Activated naive CD8-positive, alpha-beta T cell treated with anti-CD3 and anti-CD28 coated beads for 36 hours (primary cell): ENCODE results near the gene CDCP1. TPM values are rescaled to one million over a fixed set of nuclear protein-coding genes. Genes with fewer than 3 reads are reported as not detected.
"Not testable (repeated sequence)": the region's sequence is repeated elsewhere in the genome, so short reads cannot be mapped to it uniquely, and the experiment has no call there.

ENCODE experiments used
- DNase-seq: peaks from one replicate; pipeline ENCODE4 v3.0.0; 2021
- H3K27ac Mint-ChIP-seq: one replicate; pipeline ENCODE4 v1.8.0; 2022; ENCODE audit warnings: mild to moderate bottlenecking, moderate library complexity, mixed read lengths
- H3K27me3 Mint-ChIP-seq: one replicate; pipeline ENCODE4 v1.8.0; 2022; ENCODE audit warnings: mild to moderate bottlenecking, mixed read lengths
- H3K36me3 Mint-ChIP-seq: one replicate; pipeline ENCODE4 v1.8.0; 2021; ENCODE audit warnings: mild to moderate bottlenecking, mixed read lengths
- H3K4me1 Mint-ChIP-seq: one replicate; pipeline ENCODE4 v1.8.0; 2021; ENCODE audit warnings: mixed read lengths
- H3K4me3 Mint-ChIP-seq: one replicate; pipeline ENCODE4 v1.8.0; 2022; ENCODE audit warnings: mild to moderate bottlenecking, moderate library complexity, mixed read lengths
- H3K9me3 Mint-ChIP-seq: one replicate; pipeline ENCODE4 v1.8.0; 2022; ENCODE audit warnings: mixed read lengths
- total RNA-seq, 2 experiments: library from RNA; stranded (reverse); gene quantifications; one replicate each; pipeline ENCODE4 v1.2.3, GENCODE V29; 2021

The CDCP1 gene
- total RNA-seq, 2 experiments from 2014 or later: 0.82 to 1.1 TPM

DNA sequence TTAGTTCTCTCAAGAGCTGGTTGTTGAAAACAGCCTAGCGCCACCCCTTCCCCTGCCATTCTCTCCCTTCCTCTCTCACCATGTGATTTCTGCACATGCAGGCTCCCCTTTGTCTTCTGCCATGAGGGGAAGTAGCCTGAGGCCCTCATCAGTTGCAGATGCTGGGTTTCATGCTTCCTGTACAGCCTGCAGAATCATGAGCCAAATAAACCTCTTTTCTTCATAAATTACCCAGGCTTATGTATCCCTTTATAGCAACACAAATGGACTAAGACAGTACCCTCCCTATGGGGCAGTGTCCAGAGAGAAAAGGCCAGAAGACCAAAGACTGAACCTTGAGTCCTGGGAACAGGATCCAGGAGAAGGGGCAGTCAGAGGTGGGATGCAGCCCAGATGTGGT lies 65.4 kb downstream of the CDCP1 start:
- H3K4me3 Mint-ChIP-seq: no peak overlapping the region
- H3K27ac Mint-ChIP-seq: no peak overlapping the region
- peaks cover 4% of the 10 kb centered on the region for H3K9me3 Mint-ChIP-seq
- no peaks in the 10 kb centered on the region for H3K36me3 Mint-ChIP-seq
- DNase-seq: no peak
- H3K27me3 Mint-ChIP-seq: peaks cover 4% of the 10 kb centered on the region
- H3K4me1 Mint-ChIP-seq: no peaks in the 10 kb centered on the region

DNA sequence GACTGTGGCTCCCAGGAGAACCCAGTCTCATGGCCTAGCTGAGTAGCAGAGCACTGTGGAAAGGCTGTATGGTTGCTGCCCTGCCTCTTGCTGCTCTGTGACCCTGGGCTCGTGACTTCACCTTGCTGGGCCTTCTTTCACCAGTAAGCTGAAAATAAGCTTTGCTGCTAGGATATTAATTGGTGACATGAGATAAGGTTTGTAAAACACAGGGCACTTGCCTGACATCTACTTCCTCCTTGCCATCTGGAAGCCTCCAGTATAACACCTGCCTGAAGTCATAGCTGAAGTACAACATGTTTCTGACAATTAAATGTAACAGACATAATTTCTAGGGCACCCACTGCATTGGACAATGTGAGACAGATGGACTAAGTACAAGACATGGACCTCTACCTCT lies 66.5 kb downstream of the CDCP1 start:
- Mint-ChIP-seq H3K4me1 (no peaks in the 10 kb centered on the region), H3K4me3 (no peak overlapping the region), H3K27me3 (peaks cover 5% of the 10 kb centered on the region), H3K9me3 (peaks cover 4% of the 10 kb centered on the region), H3K36me3 (no peaks in the 10 kb centered on the region), H3K27ac (no peak overlapping the region)
- no peak for DNase-seq

DNA sequence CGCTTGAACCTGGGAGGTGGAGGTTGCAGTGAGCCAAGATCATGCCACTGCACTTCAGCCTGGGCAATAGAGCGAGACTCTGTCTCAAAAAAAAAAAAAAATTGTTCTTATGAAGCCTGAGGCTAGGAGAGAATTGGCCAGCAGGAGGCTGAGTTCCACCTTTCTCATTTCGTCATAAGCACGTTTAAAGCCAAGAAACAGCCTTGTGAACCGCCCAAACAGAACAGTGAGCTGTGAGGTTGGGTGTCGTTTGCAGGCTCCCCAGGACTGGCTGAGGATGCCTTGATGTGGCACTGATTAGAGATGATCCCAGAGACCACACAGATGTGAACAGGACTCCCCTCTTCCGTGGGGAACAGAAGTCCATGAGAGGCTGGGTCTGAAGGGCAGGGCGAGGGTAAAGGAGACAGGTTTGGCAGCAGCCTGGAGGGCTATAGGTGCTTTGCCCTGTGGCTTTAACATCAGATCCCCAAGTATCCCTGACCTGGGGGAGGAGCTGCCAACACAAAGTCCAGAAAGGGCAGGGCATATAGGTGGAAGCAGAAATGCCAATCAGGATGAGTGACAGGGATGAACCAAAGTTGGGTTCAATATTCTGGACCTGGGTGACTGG lies 67.2 kb downstream of the CDCP1 start:
- Mint-ChIP-seq H3K27ac (no peak overlapping the region), H3K4me3 (no peak overlapping the region), H3K9me3 (peaks cover 4% of the 10 kb centered on the region), H3K4me1 (no peaks in the 10 kb centered on the region), H3K36me3 (no peaks in the 10 kb centered on the region), H3K27me3 (peaks cover 12% of the 10 kb centered on the region)
- no peak for DNase-seq

DNA sequence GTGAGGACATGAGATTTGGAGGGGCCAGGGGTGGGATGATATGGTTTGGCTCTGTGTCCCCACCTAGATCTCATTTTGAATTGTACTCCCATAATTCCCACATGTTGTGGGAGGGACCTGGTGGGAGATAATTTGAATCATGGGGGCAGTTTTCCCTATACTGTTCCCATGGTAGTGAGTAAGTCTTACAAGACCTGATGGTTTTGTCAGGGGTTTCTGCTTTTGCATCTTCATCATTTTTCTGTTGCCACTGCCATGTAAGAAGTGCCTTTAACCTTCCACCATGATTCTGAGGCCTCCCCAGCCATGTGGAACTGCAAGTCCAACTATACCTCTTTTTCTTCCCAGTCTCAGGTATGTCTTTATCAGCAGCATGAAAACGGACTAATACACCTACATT lies 67.9 kb downstream of the CDCP1 start:
- peaks cover 16% of the 10 kb centered on the region for H3K27me3 Mint-ChIP-seq

DNA sequence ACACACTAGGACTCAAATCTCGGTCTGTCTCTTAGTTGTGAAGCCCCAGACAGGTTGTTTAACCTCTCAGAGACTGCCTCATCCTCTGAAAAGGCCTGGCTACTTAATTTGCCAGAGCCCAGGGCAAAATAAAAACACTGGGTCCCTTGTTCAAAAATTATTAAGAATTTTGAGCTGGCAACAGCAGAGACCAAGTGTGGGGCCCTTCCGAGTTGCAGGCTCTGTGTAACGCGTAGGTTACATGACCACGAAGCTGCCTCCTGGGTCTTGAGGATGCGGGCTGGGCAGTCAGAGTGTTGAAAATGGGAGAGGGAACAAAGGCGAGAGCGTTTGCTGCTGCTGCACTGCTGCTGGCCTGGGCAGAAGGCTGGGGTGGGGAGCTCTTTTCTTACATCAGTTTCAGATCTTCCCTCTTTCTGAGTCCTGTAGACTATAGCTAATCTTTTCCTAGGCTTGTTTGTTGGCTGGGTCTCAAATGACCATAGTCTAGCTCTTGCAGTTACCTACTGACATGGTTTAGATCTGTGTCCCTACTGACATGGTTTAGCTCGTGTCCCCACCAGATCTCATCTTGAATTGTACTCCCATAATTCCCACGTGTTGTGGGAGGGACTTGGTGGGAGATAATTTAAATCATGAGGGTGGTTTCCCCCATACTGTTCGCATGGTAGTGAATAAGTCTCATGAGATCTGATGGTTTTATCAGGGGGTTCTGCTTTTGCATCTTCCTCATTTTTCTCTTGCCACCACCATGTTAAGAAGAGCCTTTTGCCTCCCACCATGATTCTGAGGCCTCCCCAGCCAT lies 70.2 kb downstream of the CDCP1 start:
- no peak for DNase-seq
- peaks cover 4% of the 10 kb centered on the region for H3K9me3 Mint-ChIP-seq
- no peaks in the 10 kb centered on the region for H3K36me3 Mint-ChIP-seq
- H3K27me3 Mint-ChIP-seq: peaks cover 16% of the 10 kb centered on the region
- H3K4me3 Mint-ChIP-seq: no peak overlapping the region
- H3K4me1 Mint-ChIP-seq: no peaks in the 10 kb centered on the region
- H3K27ac Mint-ChIP-seq: no peak overlapping the region

More for the DNA sequence above, 67.9 kb downstream of the CDCP1 start:
- not testable (repeated sequence) for H3K27ac Mint-ChIP-seq, DNase-seq, H3K36me3 Mint-ChIP-seq, H3K4me1 Mint-ChIP-seq, H3K9me3 Mint-ChIP-seq, H3K4me3 Mint-ChIP-seq

DNA sequence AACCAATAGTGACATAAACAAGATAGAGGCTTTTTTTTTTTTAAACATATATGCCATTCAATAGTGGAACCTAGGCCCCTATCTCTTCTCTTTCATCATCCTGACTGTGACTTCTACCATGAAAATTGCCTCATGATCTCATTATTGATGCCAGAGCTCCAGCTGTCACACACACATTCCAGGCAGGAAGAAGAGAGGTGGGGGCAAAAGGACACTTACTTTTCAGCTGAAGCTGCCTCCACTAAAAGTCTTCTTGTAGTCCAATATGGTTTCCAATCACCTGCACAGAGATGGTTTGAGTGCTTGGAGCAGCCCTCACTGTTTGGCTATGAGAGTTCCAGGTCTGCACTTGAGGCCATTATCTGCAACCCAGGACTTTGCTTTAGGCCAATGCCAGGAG lies 75.1 kb downstream of the CDCP1 start:
- Mint-ChIP-seq H3K36me3 (no peaks in the 10 kb centered on the region), H3K4me3 (no peak overlapping the region), H3K9me3 (no peaks in the 10 kb centered on the region), H3K27ac (no peak overlapping the region), H3K27me3 (peaks cover 25% of the 10 kb centered on the region), H3K4me1 (peaks cover 9% of the 10 kb centered on the region)
- no peak for DNase-seq

DNA sequence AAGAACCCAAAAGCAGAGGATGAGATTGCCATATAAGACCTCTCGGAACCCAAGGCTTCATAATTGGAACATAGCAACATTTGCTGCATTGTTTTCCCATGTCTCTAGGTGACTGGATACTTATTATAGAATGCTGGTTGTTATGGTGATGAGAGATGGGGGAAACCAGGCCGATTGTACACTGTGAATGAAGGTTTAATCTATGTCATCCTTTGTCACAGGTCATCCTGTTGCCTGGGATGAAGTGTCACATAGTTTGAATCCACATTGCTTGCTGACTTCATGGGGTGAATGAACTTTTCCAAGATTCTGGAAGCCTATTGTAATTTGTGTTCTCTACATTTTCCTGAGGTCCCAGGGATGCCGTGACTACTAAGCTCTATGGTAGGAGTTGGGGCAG lies 78.2 kb downstream of the CDCP1 start:
- Mint-ChIP-seq H3K36me3 (no peaks in the 10 kb centered on the region), H3K27me3 (peaks cover 13% of the 10 kb centered on the region), H3K9me3 (no peaks in the 10 kb centered on the region), H3K4me1 (peaks cover 26% of the 10 kb centered on the region), H3K27ac (no peak overlapping the region), H3K4me3 (no peak overlapping the region)
- DNase-seq: no peak

DNA sequence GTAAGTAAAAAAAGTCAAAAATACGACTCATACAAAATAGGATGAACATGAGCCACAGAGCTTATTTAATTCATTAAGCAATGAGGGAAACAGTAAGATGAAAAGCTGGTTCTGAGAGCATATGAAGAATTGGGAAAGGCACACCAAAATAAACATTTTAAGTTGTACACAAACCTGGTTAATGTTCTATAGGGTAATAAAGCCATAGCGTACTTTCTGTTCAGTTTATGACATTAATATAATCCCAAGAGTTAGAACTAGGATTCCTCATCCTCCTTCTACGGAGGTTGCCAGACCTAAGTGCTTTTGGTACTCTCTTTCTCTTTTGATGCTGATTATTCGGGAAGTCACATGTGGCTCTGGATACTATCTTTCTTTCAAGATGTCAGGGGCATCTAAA lies 78.7 kb downstream of the CDCP1 start:
- no peak for DNase-seq
- H3K36me3 Mint-ChIP-seq: no peaks in the 10 kb centered on the region
- no peak overlapping the region for H3K4me3 Mint-ChIP-seq
- H3K27ac Mint-ChIP-seq: no peak overlapping the region
- no peaks in the 10 kb centered on the region for H3K9me3 Mint-ChIP-seq
- peaks cover 13% of the 10 kb centered on the region for H3K27me3 Mint-ChIP-seq
- H3K4me1 Mint-ChIP-seq: peaks cover 26% of the 10 kb centered on the region

DNA sequence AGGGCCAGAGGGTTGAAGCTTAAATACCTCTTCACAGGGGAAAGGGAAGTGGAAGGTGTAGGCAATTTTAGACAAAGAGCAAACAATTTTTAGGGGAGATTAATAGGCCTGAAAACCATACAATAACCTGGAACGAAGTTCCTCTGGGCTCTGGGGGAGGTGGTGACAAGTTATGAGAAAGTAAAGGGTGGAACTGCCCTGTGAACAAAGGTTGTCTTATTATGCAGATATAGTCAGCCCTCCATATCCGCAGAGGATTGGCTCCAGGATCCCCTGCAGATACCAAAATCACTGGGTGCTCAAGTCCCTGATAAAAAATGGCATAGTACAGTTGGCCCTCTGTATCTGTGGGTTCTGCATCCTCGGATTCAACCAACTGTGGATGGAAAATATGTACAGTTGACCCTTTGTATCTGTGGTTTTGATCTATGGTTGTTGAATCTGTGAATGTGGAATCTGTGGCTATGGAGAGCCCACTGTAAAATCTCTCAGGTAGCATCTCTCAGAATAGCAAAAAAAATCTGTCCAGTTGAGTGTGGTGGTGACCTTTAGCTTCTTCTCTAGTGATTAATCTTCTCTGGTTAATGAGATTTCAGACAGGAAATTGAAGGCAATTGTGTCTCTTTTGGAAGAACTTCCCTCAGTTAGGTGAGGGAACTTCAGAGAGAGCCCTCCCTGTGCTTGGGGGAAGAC lies 79.9 kb downstream of the CDCP1 start:
- Mint-ChIP-seq H3K9me3 (no peaks in the 10 kb centered on the region), H3K27ac (peak overlapping the region; percentile 22)

DNA sequence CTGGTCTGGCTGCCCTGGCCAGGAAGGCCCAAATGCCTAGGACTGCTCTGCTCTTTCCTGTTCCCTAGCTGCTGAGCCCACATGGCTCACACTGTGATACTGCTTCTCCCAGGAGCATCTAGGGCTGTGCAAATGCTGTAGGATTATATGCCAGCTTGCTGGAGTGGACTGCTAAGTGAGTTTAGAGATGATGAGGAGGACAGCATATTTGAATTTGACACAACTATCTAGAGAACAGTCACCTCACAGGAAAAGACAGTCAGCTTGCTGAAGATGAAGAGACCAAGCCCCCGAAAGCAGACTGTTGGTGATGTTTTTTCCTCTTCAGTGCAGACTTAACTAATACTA lies 80.8 kb downstream of the CDCP1 start:
- Mint-ChIP-seq H3K27me3 (peaks cover 13% of the 10 kb centered on the region), H3K36me3 (no peaks in the 10 kb centered on the region), H3K9me3 (no peaks in the 10 kb centered on the region), H3K4me3 (no peak overlapping the region), H3K4me1 (peaks cover 26% of the 10 kb centered on the region), H3K27ac (peak overlapping the region; percentile 65)
- no peak for DNase-seq

More for the DNA sequence above, 79.9 kb downstream of the CDCP1 start:
- H3K4me3 Mint-ChIP-seq: no peak overlapping the region
- DNase-seq: no peak
- peaks cover 26% of the 10 kb centered on the region for H3K4me1 Mint-ChIP-seq
- no peaks in the 10 kb centered on the region for H3K36me3 Mint-ChIP-seq
- H3K27me3 Mint-ChIP-seq: peaks cover 13% of the 10 kb centered on the region

DNA sequence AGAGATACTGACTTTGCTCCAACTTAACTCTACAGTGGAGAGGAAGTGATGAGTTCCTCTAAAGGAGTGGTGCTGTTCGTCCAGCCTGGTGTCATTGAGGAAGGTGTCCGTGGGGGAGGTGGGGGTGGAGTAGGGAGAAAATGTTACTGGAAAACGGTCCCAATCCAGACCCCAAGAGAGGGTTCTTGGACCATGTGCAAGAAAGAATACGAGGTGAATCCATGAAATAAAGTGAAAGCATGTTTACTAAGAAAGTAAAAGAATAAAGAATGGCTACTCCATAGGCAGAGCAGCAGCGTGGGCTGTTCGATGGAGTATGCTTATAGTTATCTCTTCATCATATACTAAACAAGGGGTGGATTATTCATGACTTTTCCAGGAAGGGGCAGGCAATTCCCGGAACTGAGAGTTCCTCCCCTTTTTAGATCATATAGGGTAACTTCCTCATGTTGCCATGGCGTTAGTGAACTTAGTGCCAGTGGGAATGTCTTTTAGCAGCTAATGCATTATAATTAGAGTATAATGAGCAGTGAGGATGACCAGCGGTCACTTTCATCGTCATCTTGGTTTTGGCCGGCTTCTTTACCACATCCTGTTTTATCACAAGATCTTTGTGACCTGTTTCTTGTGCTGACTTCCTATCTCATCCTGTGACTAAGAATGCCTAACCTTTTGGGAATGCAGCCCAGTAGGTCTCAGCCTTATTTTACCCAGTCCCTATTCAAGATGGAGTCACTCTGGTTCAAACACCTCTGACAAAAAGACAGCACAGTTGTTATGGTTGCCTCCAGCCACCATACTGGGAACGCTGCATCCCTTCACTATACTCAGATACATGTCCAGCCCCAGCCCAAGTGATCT lies 81.4 kb downstream of the CDCP1 start:
- Mint-ChIP-seq H3K36me3 (no peaks in the 10 kb centered on the region), H3K4me3 (peak overlapping the region; percentile 43), H3K27ac (peak overlapping the region; percentile 65), H3K9me3 (no peaks in the 10 kb centered on the region), H3K27me3 (peaks cover 17% of the 10 kb centered on the region), H3K4me1 (peaks cover 26% of the 10 kb centered on the region)
- DNase-seq: peak; percentile 67

DNA sequence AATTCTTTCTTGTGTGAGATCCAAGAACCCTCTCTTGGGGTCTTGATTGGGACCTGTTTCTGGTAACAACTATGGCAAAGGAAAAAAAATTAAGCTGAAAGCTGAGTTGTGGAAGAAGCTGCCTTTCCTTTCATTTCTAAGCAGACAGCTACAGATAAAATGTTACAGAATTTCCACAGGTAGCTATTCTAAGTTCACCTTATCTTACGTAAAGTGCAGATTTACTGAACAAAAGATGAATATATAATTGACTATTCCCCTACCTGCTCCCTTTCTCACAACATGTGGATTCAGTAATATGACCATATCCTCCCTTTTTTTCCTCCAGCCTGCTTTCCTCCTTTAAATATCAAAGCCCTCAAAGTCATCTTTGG lies 83.5 kb downstream of the CDCP1 start:
- H3K9me3 Mint-ChIP-seq: no peaks in the 10 kb centered on the region
- H3K36me3 Mint-ChIP-seq: no peaks in the 10 kb centered on the region
- peaks cover 30% of the 10 kb centered on the region for H3K4me1 Mint-ChIP-seq
- peaks cover 8% of the 10 kb centered on the region for H3K27me3 Mint-ChIP-seq
- no peak for DNase-seq
- H3K27ac Mint-ChIP-seq: no peak overlapping the region
- no peak overlapping the region for H3K4me3 Mint-ChIP-seq

DNA sequence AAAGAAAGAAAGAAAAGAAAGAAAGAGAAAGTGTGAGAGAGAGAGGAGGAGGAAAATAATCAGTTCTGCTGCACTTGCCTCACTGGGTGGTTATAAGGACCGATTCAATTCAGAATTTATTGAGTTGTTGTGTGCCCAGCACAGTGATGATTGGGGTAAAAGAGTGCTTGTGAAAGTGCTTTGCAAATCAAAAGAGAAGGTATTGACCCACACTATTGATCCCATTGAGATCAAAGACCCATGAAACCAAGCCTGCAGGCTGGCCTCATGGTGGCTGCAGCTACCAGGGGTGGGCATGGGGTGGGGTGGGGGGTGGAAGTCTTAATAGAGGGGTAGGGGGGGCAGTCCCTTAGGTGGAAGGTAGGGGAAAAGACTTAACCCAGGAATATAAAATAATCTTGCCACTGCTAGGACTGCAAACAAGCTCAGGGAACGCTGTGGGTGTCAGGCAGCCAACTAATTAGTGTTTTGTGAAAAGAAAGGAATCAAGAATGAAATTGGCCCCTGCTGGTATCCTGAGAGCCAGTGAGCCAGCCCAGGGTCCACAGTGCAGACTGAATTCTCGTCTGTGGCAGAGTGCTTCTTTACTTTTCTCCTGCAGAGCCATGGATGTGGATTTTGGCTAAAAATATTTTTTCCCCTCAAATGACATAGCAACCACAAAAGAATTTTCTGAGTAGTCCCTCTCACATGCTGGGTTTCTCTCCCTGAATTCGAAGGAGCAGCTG lies 85.8 kb downstream of the CDCP1 start:
- H3K9me3 Mint-ChIP-seq: no peaks in the 10 kb centered on the region
- peaks cover 4% of the 10 kb centered on the region for H3K27me3 Mint-ChIP-seq
- no peak overlapping the region for H3K27ac Mint-ChIP-seq
- H3K4me3 Mint-ChIP-seq: no peak overlapping the region
- peaks cover 18% of the 10 kb centered on the region for H3K4me1 Mint-ChIP-seq
- DNase-seq: no peak
- H3K36me3 Mint-ChIP-seq: no peaks in the 10 kb centered on the region

DNA sequence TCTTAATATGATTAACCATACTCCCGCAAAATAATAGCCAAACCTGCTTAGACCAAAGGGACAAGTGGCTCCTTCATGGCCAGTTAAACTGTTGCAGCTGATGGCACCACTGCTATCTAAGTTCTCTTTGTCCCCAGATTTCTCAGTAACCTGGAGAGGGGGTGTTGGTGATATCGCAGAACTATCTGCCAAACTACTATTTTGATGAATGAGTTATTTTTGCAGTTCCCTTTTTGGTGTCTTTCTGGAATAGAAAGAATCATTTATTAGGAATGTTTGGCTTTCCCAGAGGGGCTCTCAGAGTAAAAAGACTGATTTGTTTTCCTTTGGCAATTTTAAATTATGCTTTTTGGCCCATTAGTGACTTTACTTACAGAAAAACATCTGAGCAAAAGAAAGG lies 87.0 kb downstream of the CDCP1 start:
- no peaks in the 10 kb centered on the region for H3K9me3 Mint-ChIP-seq
- peaks cover 12% of the 10 kb centered on the region for H3K4me1 Mint-ChIP-seq
- H3K27ac Mint-ChIP-seq: no peak overlapping the region
- H3K27me3 Mint-ChIP-seq: peaks cover 4% of the 10 kb centered on the region
- H3K36me3 Mint-ChIP-seq: no peaks in the 10 kb centered on the region
- no peak overlapping the region for H3K4me3 Mint-ChIP-seq
- no peak for DNase-seq
